Osteoblast (primary cell): ENCODE data around the gene CDYL. TPM values are rescaled to one million over a fixed set of nuclear protein-coding genes. Genes with fewer than 3 reads are reported as not detected.

Source experiments
- DNase-seq: peaks from one replicate; pipeline ENCODE4 v3.0.0; 2011; ENCODE audit warnings: low spot score, mixed read lengths; ENCODE audit not compliant: insufficient read length; ENCODE audit errors: missing footprints
- H2AFZ ChIP-seq: 2 replicates; pipeline ENCODE4 v1.6.0; 2011; ENCODE audit warnings: mild to moderate bottlenecking, low read length
- H3K27ac ChIP-seq: 2 replicates; pipeline ENCODE4 v1.5.1; 2011; ENCODE audit warnings: mild to moderate bottlenecking, low read depth, low read length, moderate library complexity
- H3K27me3 ChIP-seq: 2 replicates; pipeline ENCODE4 v1.6.0; 2012; ENCODE audit warnings: mild to moderate bottlenecking, control low read depth, inconsistent platforms, low read length, moderate library complexity; ENCODE audit not compliant: insufficient read depth
- H3K36me3 ChIP-seq: 2 replicates; pipeline ENCODE4 v1.5.1; 2011; ENCODE audit warnings: mild to moderate bottlenecking, low read length, control low read depth, moderate library complexity; ENCODE audit not compliant: insufficient read depth
- H3K4me1 ChIP-seq: 2 replicates; pipeline ENCODE4 v1.5.1; 2011; ENCODE audit warnings: mild to moderate bottlenecking, low read length, control low read depth, moderate library complexity; ENCODE audit not compliant: insufficient read depth
- H3K4me2 ChIP-seq: 2 replicates; pipeline ENCODE4 v1.6.0; 2011; ENCODE audit warnings: mild to moderate bottlenecking, low read length; ENCODE audit not compliant: insufficient read depth
- H3K4me3 ChIP-seq: fragments of 200-600 bp; sonication (generic); 3 replicates; pipeline ENCODE4 v1.5.1; 2012; ENCODE audit warnings: mild to moderate bottlenecking, low read length, inconsistent platforms; ENCODE audit not compliant: insufficient read depth
- H3K79me2 ChIP-seq: 2 replicates; pipeline ENCODE4 v1.6.0; 2012; ENCODE audit warnings: mild to moderate bottlenecking, low read length, control low read depth, inconsistent platforms; ENCODE audit not compliant: insufficient read depth
- H3K9me3 ChIP-seq: 2 replicates; pipeline ENCODE4 v1.5.1; 2011; ENCODE audit warnings: low read depth, low read length, control low read depth
- H4K20me1 ChIP-seq: 2 replicates; pipeline ENCODE4 v1.6.0; 2012; ENCODE audit warnings: mild to moderate bottlenecking, low read length, control low read depth; ENCODE audit not compliant: insufficient read depth
- total RNA-seq: library from RNA; depleted of rRNA; stranded (reverse); fragments of >200 nt; gene quantifications from 2 replicates; pipeline ENCODE4 v1.2.3, GENCODE V29; 2012
- TF ChIP-seq, protein P1 (sequence below): IDR thresholded peaks from 2 replicates; pipeline ENCODE4 v1.5.1; 2011; ENCODE audit warnings: mild to moderate bottlenecking, low read depth, low read length, moderate library complexity; ENCODE audit errors: extremely low read depth

Gene CDYL
- total RNA-seq, 1 donor: 106 TPM

DNA sequence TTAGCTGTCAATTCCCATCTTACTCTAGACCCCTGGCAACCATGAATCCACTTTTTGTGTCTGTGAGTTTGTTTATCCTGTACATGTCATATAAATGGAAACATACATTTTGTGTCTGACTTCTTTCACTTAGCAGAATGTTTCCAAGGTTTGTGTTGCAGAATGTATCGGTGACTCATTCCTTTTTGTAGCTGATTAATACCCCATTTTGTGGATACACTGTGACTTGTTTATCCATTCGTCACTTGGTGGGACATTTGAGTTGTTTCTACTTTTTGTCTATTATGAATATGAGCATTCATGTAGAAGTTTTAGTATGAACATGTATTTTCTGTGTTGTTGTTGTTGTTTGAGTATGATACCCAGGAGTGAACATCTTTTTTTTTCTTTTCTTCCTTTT is 21.4 kb downstream of the CDYL start:
- H3K4me3 ChIP-seq: no peak overlapping the region
- TF ChIP-seq, protein P1, sequence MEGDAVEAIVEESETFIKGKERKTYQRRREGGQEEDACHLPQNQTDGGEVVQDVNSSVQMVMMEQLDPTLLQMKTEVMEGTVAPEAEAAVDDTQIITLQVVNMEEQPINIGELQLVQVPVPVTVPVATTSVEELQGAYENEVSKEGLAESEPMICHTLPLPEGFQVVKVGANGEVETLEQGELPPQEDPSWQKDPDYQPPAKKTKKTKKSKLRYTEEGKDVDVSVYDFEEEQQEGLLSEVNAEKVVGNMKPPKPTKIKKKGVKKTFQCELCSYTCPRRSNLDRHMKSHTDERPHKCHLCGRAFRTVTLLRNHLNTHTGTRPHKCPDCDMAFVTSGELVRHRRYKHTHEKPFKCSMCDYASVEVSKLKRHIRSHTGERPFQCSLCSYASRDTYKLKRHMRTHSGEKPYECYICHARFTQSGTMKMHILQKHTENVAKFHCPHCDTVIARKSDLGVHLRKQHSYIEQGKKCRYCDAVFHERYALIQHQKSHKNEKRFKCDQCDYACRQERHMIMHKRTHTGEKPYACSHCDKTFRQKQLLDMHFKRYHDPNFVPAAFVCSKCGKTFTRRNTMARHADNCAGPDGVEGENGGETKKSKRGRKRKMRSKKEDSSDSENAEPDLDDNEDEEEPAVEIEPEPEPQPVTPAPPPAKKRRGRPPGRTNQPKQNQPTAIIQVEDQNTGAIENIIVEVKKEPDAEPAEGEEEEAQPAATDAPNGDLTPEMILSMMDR: no peak
- peaks cover 25% of the 10 kb centered on the region for H4K20me1 ChIP-seq
- no peak overlapping the region for H2AFZ ChIP-seq
- no peak overlapping the region for H3K4me2 ChIP-seq
- H3K27me3 ChIP-seq: no peaks in the 10 kb centered on the region
- H3K9me3 ChIP-seq: no peaks in the 10 kb centered on the region
- H3K4me1 ChIP-seq: no peaks in the 10 kb centered on the region
- no peak overlapping the region for H3K27ac ChIP-seq
- no peak for DNase-seq
- H3K79me2 ChIP-seq: peaks cover 87% of the 10 kb centered on the region
- H3K36me3 ChIP-seq: no peaks in the 10 kb centered on the region

DNA sequence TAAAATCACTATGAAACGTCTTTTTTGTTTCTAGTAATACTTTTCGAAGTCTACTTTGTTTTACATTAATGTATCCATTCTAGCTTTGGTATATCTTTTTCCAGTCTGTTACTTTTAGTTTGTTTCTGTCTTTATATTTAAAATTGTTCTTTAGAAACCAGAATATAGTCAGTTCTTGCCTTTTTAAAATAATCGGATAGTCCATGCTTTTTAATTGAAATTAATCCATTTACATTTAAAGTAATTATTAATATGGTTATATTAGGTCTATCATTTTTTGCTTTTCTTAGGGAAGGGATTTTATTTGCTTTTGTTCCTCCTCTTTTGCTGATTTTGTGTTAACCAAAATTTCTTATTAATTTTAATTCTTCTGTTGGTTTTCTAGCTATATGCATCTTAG is 23.7 kb downstream of the CDYL start:
- Histone ChIP-seq H3K79me2 (peaks cover 84% of the 10 kb centered on the region), H3K36me3 (no peaks in the 10 kb centered on the region), H3K4me3 (no peak overlapping the region), H3K4me1 (peaks cover 13% of the 10 kb centered on the region), H3K27ac (no peak overlapping the region), H3K27me3 (no peaks in the 10 kb centered on the region), H2AFZ (no peak overlapping the region), H3K4me2 (no peak overlapping the region), H4K20me1 (peaks cover 30% of the 10 kb centered on the region), H3K9me3 (no peaks in the 10 kb centered on the region)
- TF ChIP-seq, protein P1: no peak
- DNase-seq: no peak

DNA sequence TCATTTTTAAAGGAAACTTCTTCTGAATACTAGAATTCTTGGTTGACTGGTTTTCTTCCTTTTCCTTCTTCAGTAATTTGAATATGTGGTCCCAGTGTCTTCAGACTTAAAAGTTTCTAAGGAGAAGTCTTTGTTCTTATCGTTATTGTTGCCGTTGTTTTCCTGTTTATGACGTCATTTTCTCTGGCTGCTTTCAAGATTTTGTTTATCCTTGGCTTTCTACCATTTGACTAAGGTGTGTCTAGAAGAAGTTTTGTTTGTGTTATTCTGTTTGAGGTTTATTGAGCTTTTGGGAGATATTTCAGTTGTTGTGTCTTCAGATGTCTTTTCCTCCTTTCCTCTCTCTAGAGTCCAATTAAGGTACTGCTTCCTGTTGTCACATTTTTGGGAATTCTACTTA is 24.5 kb downstream of the CDYL start:
- TF ChIP-seq, protein P1: no peak
- Histone ChIP-seq H3K27me3 (no peaks in the 10 kb centered on the region), H3K9me3 (no peaks in the 10 kb centered on the region), H4K20me1 (peaks cover 38% of the 10 kb centered on the region), H3K79me2 (peaks cover 85% of the 10 kb centered on the region), H2AFZ (no peak overlapping the region), H3K36me3 (no peaks in the 10 kb centered on the region), H3K27ac (no peak overlapping the region), H3K4me2 (no peak overlapping the region), H3K4me1 (peaks cover 13% of the 10 kb centered on the region), H3K4me3 (no peak overlapping the region)
- DNase-seq: no peak

DNA sequence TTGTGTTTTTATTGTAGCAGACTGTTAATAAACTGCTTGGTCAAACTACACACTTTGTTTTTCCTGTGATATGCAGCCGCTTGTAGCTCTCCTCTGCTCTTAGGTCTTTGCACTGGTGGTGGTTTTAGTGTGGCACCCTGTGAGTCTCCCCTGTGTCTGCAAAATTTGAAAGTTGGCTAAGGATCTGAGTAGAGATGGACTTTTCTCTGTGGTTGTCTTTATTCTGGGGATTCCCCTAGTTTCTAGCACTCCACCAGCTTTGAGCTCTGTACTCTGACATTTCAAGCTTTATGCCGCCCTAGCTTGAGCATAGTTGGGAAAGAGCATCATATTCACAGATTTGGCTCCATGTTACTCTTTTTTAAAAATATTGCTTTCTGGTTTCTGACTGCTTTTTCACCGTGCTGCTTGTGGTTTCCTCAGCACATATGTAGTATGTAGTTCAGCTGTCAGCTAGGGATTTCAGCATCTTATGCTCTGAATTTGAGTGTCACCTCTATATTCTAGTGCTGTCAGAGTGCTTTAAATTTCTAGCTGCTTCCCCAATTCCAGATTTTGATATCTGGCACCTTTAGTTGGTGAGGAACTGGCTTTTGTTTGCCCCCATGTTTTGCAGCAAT is 25.4 kb downstream of the CDYL start:
- no peak for DNase-seq
- H3K4me1 ChIP-seq: peaks cover 13% of the 10 kb centered on the region
- H4K20me1 ChIP-seq: peaks cover 44% of the 10 kb centered on the region
- TF ChIP-seq, protein P1: no peak
- H3K27me3 ChIP-seq: no peaks in the 10 kb centered on the region
- H3K27ac ChIP-seq: no peak overlapping the region
- no peaks in the 10 kb centered on the region for H3K36me3 ChIP-seq
- H3K4me3 ChIP-seq: no peak overlapping the region
- no peak overlapping the region for H3K4me2 ChIP-seq
- H2AFZ ChIP-seq: no peak overlapping the region
- no peaks in the 10 kb centered on the region for H3K9me3 ChIP-seq
- H3K79me2 ChIP-seq: peaks cover 85% of the 10 kb centered on the region
